HG03469 (cell line): ENCODE data around the gene RTEL1.

Experiments
- ATAC-seq: cut with Tn5 transposase; IDR thresholded peaks from one replicate; pipeline ENCODE4 v1.9.1; 2021; ENCODE audit warnings: mild to moderate bottlenecking, moderate library complexity, moderate number of reproducible peaks; ENCODE audit not compliant: unreplicated experiment

Gene RTEL1

GRCh38 chr20:63688228-63689045 lies 30.3 kb downstream of the RTEL1 start:
- ATAC-seq = no peak

GRCh38 chr20:63689046-63690002 lies 31.2 kb downstream of the RTEL1 start:
- ATAC-seq = no peak

- no peak for ATAC-seq
Measured at GRCh38 chr20:63690003-63690897, 32.1 kb downstream of the RTEL1 start.

GRCh38 chr20:63690898-63691710 lies 33.0 kb downstream of the RTEL1 start:
- no peak for ATAC-seq

GRCh38 chr20:63691711-63692435 lies 33.8 kb downstream of the RTEL1 start:
- ATAC-seq = no peak

- no peak for ATAC-seq
Measured at GRCh38 chr20:63692436-63693082, 34.4 kb downstream of the RTEL1 start.

- ATAC-seq = no peak
Measured at GRCh38 chr20:63693083-63693732, 35.1 kb downstream of the RTEL1 start.

GRCh38 chr20:63693733-63694583 lies 35.8 kb downstream of the RTEL1 start:
- no peak for ATAC-seq

GRCh38 chr20:63694584-63695423 lies 36.7 kb downstream of the RTEL1 start:
- ATAC-seq = no peak

GRCh38 chr20:63695424-63696305 lies 37.6 kb downstream of the RTEL1 start:
- no peak for ATAC-seq

GRCh38 chr20:63696306-63696627 lies 38.2 kb downstream of the RTEL1 start:
- ATAC-seq = no peak

GRCh38 chr20:63696628-63697356 lies 38.7 kb downstream of the RTEL1 start, which contains the start of gene TNFRSF6B:
Gene TNFRSF6B (plus strand): TSS chr20:63696652. CDS start chr20:63696768, 116 bp downstream.
- no peak for ATAC-seq

GRCh38 chr20:63697357-63697867 lies 39.3 kb downstream of the RTEL1 start:
- ATAC-seq = no peak

GRCh38 chr20:63697868-63698545 lies 39.9 kb downstream of the RTEL1 start:
- no peak for ATAC-seq
